K562 (cell line): ENCODE measurements around the gene OGDH. TPM values are rescaled to one million over a fixed set of nuclear protein-coding genes. Genes with fewer than 3 reads are reported as not detected.
A peak's percentile ranks its signal among the peaks of the same experiment; 100 is the strongest.

Source experiments
- ATAC-seq: fragments of 200-7000 bp; cut with Tn5 transposase; 3 replicates; pipeline ENCODE4 v1.9.1; 2020; ENCODE audit warnings: moderate library complexity
- BruUV-seq: library from RNA; stranded (reverse); fragments of 400-500 nt; replicated peaks from 2 replicates; lab custom pipeline; 2021; lab: Mats Ljungman, UMichigan
- CTCF ChIA-PET: fragments of 300-600 bp; formaldehyde crosslinking; extraction: SDS; loops from one replicate; lab custom pipeline; 2021; ENCODE audit warnings: low intra/inter-chr PET ratio; lab: Yijun Ruan, JAX
- POLR2A ChIA-PET: fragments of 300-600, 350-650 bp; sonication (Branson Sonifier 250); formaldehyde crosslinking; extraction: SDS; loops from one replicate; lab custom pipeline; 2021; ENCODE audit warnings: antibody characterized with exemption, inconsistent platforms; lab: Yijun Ruan, JAX
- DNase-seq, 4 experiments: peaks; one replicate each; pipeline versions ENCODE4 v3.0.0 to v3.0.0-alpha.2; 2011 to 2018; ENCODE audit warnings: low spot score in 3 of 4, mixed read lengths in 3 of 4; ENCODE audit errors: extremely low read depth in 1 of 4
- FAIRE-seq: peaks from 2 replicates; lab custom pipeline; 2011; peaks lifted over from hg19 to GRCh38; lab: Jason Lieb, UNC
- H2AFZ ChIP-seq: 2 replicates; pipeline ENCODE4 v1.6.0; 2011; ENCODE audit warnings: low read depth, low read length, control low read depth, inconsistent platforms
- H3K27ac ChIP-seq: fragments of 200-600 bp; 3 replicates; pipeline ENCODE4 v1.8.0; 2011; ENCODE audit warnings: low read depth, mild to moderate bottlenecking, control low read depth, inconsistent platforms, low read length, moderate library complexity, mixed read lengths; ENCODE audit errors: extremely low read depth
- H3K27me3 ChIP-seq, 2 experiments: fragments of 300-600 bp in 1 of 2; 2 replicates in 1 of 2; 3 replicates in 1 of 2; pipeline versions ENCODE4 v1.6.0 to v1.8.0; 2011; ENCODE audit warnings: inconsistent platforms in 2 of 2, low read length in 2 of 2, mild to moderate bottlenecking in 1 of 2, mixed read lengths in 1 of 2, moderate library complexity in 1 of 2; ENCODE audit not compliant: control insufficient read depth in 2 of 2, insufficient read depth in 2 of 2
- H3K36me3 ChIP-seq: fragments of 300-600 bp; 3 replicates; pipeline ENCODE4 v1.8.0; 2011; ENCODE audit warnings: mild to moderate bottlenecking, low read length, inconsistent platforms; ENCODE audit not compliant: control insufficient read depth, insufficient read depth
- H3K4me1 ChIP-seq, 2 experiments: fragments of 200-600 bp in 1 of 2; replicated peaks in 1 of 2; 2 replicates in 1 of 2; 3 replicates in 1 of 2; pipeline versions ENCODE4 v1.5.1 to v1.8.0; 2011; ENCODE audit warnings: inconsistent platforms in 2 of 2, low read length in 2 of 2, mild to moderate bottlenecking in 1 of 2, mixed read lengths in 1 of 2, moderate library complexity in 1 of 2; ENCODE audit not compliant: control insufficient read depth in 2 of 2, insufficient read depth in 2 of 2
- H3K4me2 ChIP-seq: 2 replicates; pipeline ENCODE4 v1.6.1; 2011; ENCODE audit warnings: low read length, control low read depth, inconsistent platforms, mixed read lengths; ENCODE audit not compliant: insufficient read depth
- H3K4me3 ChIP-seq: fragments of 200-600 bp; sonication (generic), shearing (Covaris generic); 2 replicates; pipeline ENCODE4 v1.5.1; 2016; ENCODE audit warnings: control low read depth, inconsistent platforms
- H3K79me2 ChIP-seq: fragments of 200-600 bp; 3 replicates; pipeline ENCODE4 v1.8.0; 2011; ENCODE audit warnings: low read length, inconsistent platforms; ENCODE audit not compliant: control insufficient read depth, insufficient read depth
- H3K9ac ChIP-seq, 2 experiments: 2 replicates each; pipeline versions ENCODE4 v1.6.0 to v1.6.1; 2011; ENCODE audit warnings: low read depth in 2 of 2, low read length in 2 of 2, control low read depth in 1 of 2, inconsistent platforms in 1 of 2, mild to moderate bottlenecking in 1 of 2, mixed read lengths in 1 of 2; ENCODE audit not compliant: insufficient read depth in 1 of 2
- H3K9me1 ChIP-seq: one replicate; pipeline ENCODE4 v1.6.0; 2011; ENCODE audit warnings: inconsistent platforms, mild to moderate bottlenecking, low read length, moderate library complexity; ENCODE audit not compliant: control insufficient read depth, insufficient read depth
- H3K9me3 ChIP-seq: replicated peaks from 2 replicates; pipeline ENCODE4 v1.5.1; 2011; ENCODE audit warnings: low read depth, low read length, inconsistent platforms; ENCODE audit not compliant: control insufficient read depth, insufficient read depth
- H4K20me1 ChIP-seq: replicated peaks from 2 replicates; pipeline ENCODE4 v1.6.1; 2011; ENCODE audit warnings: low read length, inconsistent platforms, mixed read lengths; ENCODE audit not compliant: control insufficient read depth, insufficient read depth
- BHLHE40 ChIP-seq: IDR thresholded peaks from 2 replicates; pipeline ENCODE4 v1.6.1; 2011; ENCODE audit warnings: low read length, improper control_type of control experiment
- HEY1 ChIP-seq: fragments of 250-450 bp; sonication (Bioruptor Pico); IDR thresholded peaks from 2 replicates; pipeline ENCODE4 v1.5.0; 2020; ENCODE audit warnings: mild to moderate bottlenecking, moderate library complexity, borderline replicate concordance
- ID3 ChIP-seq, 2 experiments: fragments of 250-450 bp in 1 of 2; fragments of 450-650 bp in 1 of 2; sonication (Bioruptor Pico) in 1 of 2; IDR thresholded peaks; 2 replicates each; pipeline versions ENCODE4 v1.6.1 to v1.8.0; 2016 to 2021; ENCODE audit warnings: mild to moderate bottlenecking in 2 of 2, moderate library complexity in 2 of 2, missing compliant biosample characterization in 1 of 2, missing genetic modification characterization in 1 of 2
- KLF6 ChIP-seq: fragments of 250-450 bp; sonication (Bioruptor Pico); IDR thresholded peaks from 2 replicates; pipeline ENCODE4 v1.4.0; 2020; ENCODE audit warnings: mild to moderate bottlenecking, moderate library complexity, borderline replicate concordance
- MEF2D ChIP-seq: conservative IDR thresholded peaks from 2 replicates; pipeline ENCODE4 v1.6.1; 2016; ENCODE audit warnings: low read depth, missing genetic modification characterization, missing compliant biosample characterization
- MIER1 ChIP-seq: fragments of 450-650 bp; IDR thresholded peaks from 2 replicates; pipeline ENCODE4 v1.6.1; 2016; ENCODE audit warnings: antibody characterized with exemption, mild to moderate bottlenecking, low read depth
- NFYB ChIP-seq: IDR thresholded peaks from 2 replicates; pipeline ENCODE4 v1.6.1; 2011; ENCODE audit warnings: mild to moderate bottlenecking, moderate library complexity; ENCODE audit not compliant: insufficient read length; ENCODE audit errors: extremely low read depth
- NR2C2 ChIP-seq, 2 experiments: fragments of 200-800 bp in 1 of 2; sonication (Bioruptor generic) in 1 of 2; sonication (generic) in 1 of 2; formaldehyde crosslinking in 1 of 2; IDR thresholded peaks; 2 replicates each; pipeline versions ENCODE4 v1.6.1 to v1.8.0; 2016 to 2022; ENCODE audit warnings: mild to moderate bottlenecking in 1 of 2, missing compliant biosample characterization in 1 of 2, missing genetic modification characterization in 1 of 2, missing genetic modification reagents in 1 of 2
- SETDB1 ChIP-seq: IDR thresholded peaks from one replicate; pipeline ENCODE4 v1.6.1; 2012; ENCODE audit warnings: low read length, control low read depth, inconsistent platforms
- SIRT6 ChIP-seq: IDR thresholded peaks from one replicate; pipeline ENCODE4 v1.6.1; 2012; ENCODE audit warnings: low read depth, mild to moderate bottlenecking, control low read depth, inconsistent platforms, low read length, moderate library complexity
- TAF1 ChIP-seq: IDR thresholded peaks from 2 replicates; pipeline ENCODE4 v1.6.1; 2011; ENCODE audit warnings: mild to moderate bottlenecking, low read length, moderate library complexity; ENCODE audit not compliant: insufficient read depth, control insufficient read depth, severe bottlenecking; ENCODE audit errors: extremely low read depth
- WGBS: fragments of 100-300 bp; shearing (Covaris generic); methylation state at CpG from one replicate; pipeline ENCODE4 v1.1.6; 2016; ENCODE audit warnings: low coverage, mixed read lengths; ENCODE audit not compliant: insufficient coverage; ENCODE audit errors: missing lambda C conversion rate; 5-methylcytosine and 5-hydroxymethylcytosine counted together
- in situ Hi-C: fragments of 300-500 bp; cut with MboI; formaldehyde crosslinking; loops from 4 replicates; pipeline ENCODE4 v1.15.0; 2018; ENCODE audit warnings: inconsistent platforms, mixed read lengths
- intact Hi-C: fragments of 100-400 bp; cut with micrococcal nuclease; formaldehyde crosslinking; loops from 2 replicates; pipeline ENCODE4 v1.14.2; 2022
- polyA plus RNA-seq, 8 experiments: library from polyadenylated mRNA; depleted of rRNA in 4 of 8; stranded (reverse) in 5 of 8; unstranded in 3 of 8; fragments of >200 nt; fragmentation: Nextera tagmentation in 2 of 8; fragmentation: Illumina TruSeq in 1 of 8; extraction: Ambion mirVana in 2 of 8; extraction: Trizol in 1 of 8; gene quantifications; 2 replicates each; pipeline versions ENCODE4 v1.2.1 to v1.2.3, GENCODE V29; 2011 to 2014; ENCODE audit warnings: inconsistent platforms in 1 of 8, missing spikeins in 1 of 8
- total RNA-seq, 7 experiments: library from RNA; depleted of rRNA in 6 of 7; stranded (reverse); fragments of >200 nt in 6 of 7; fragmentation: Illumina TruSeq in 2 of 7; extraction: Trizol in 2 of 7; gene quantifications; 2 replicates each; pipeline versions ENCODE4 v1.2.1 to v1.2.3, GENCODE V29; 2011 to 2021; ENCODE audit warnings: low replicate concordance in 1 of 7
- TF ChIP-seq, protein P1 (sequence below): fragments of 250-450 bp; sonication (Bioruptor Pico); IDR thresholded peaks from 2 replicates; pipeline ENCODE4 v1.9.0; 2021; ENCODE audit warnings: mild to moderate bottlenecking
- TF ChIP-seq, protein P2 (sequence below), 2 experiments: IDR thresholded peaks; 2 replicates each; pipeline ENCODE4 v1.6.1; 2012; ENCODE audit warnings: improper control_type of control experiment in 2 of 2, low read depth in 2 of 2, low read length in 2 of 2, borderline replicate concordance in 1 of 2
- TF ChIP-seq, protein P3 (sequence below): sonication (generic); formaldehyde crosslinking; IDR thresholded peaks from 2 replicates; pipeline ENCODE4 v1.8.0; 2023; ENCODE audit warnings: mild to moderate bottlenecking, missing genetic modification reagents

OGDH gene
- total and polyA plus RNA-seq, 9 of the 15 experiments (the other 6 are each of a cell fraction or from before 2014, with no cell fraction given), result 3.1 to 80.3 (median 23.5) TPM

DNA sequence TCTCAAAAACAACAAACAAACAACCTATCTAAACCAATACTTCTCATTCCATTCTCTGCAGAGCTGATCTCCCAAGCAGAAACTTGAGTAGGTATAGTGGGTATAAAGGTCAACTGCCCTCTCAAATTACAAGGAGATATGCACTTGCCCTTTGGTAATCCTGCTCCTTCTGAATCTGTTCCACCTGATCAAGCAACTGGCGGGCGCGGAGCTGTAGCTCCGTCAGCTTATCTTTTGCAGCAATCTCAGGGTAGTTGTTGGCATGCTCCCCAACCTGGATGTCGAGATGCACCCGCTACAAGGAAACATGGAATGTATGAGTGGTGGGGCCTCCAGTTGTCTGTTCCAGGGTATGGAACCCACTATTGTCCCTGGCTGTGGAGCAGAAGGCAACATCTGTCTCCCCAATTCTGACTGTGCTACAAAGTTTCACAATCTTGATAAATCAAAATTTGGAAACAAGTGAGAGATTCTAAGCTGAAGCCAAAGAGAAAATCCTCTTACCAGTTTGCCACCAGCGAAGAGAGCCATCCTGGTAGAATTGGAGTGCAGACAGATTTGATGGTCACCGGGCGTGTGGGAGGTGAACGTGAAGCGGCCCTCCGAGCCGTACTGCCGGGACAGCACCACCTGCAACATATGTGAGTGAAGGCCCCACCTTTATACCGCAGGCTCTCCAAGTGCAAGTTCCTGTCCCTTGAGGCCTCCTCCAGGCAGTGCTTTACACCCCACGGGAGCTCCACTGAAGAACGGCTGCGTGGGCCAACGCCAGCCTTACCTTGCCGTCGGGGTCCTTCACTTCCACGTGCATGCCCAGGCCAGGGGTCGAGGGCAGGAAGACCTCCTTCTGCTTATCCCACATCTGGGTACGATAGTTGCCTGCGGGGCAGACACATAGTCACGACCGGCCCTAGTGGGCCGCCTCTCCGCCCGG lies 25.2 kb upstream of the OGDH start:
- Histone ChIP-seq H4K20me1 (no peaks in the 10 kb centered on the region), H3K36me3 (peaks cover 35% of the 10 kb centered on the region; the same call in 2 of the 3 replicates), H3K9me3 (no peaks in the 10 kb centered on the region), H2AFZ (peak overlapping the region; percentile 96), H3K4me2 (peak overlapping the region; percentile 97), H3K79me2 (peaks cover 25% of the 10 kb centered on the region), H3K4me3 (peak overlapping the region; percentile 81), H3K4me1 (peaks cover 9 to 25% of the 10 kb centered on the region in 2 experiments; a peak in 4 of 5 replicates), H3K27me3 (no peaks in the 10 kb centered on the region), H3K27ac (peak overlapping the region; percentile 73), H3K9ac (peak overlapping the region; percentile 74 to 92), H3K9me1 (no peaks in the 10 kb centered on the region)
- WGBS, result 2% methylated on average over 30 of the region's 30 CpGs
- intact Hi-C loops, result loop anchor here (5.0 kb wide), 1 partner anchor 216 kb away; the partner anchor contains the start of gene PPIA
- ATAC-seq (peak; percentile 65), DNase-seq (peak in 2 of 4 experiments; percentile 16 to 56), FAIRE-seq (no peak)
- POLR2A ChIA-PET, result interaction anchor here (0.6 to 2.4 kb wide), 16 partner anchors 7 to 717 kb away, joined by 3 to 14 read pairs (median 4); partner anchors contain the start of genes DDX56, NUDCD3, OGDH and PURB
- BruUV-seq, result TSS peak; percentile 38
- in situ Hi-C loops, result no loop called here
- CTCF ChIA-PET, result no interaction called here
- TF ChIP-seq, protein P1, sequence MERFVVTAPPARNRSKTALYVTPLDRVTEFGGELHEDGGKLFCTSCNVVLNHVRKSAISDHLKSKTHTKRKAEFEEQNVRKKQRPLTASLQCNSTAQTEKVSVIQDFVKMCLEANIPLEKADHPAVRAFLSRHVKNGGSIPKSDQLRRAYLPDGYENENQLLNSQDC (CRISPR knock-in tag), result no peak
- TF ChIP-seq BHLHE40 (no peak), ID3 (CRISPR knock-in tag; IDR thresholded peaks at IDR 0.05) (no peak), ID3 (tag; IDR thresholded peaks at IDR 0.05) (peak; percentile 48; the same call in 1 of the 2 replicates), MEF2D (tag) (no peak), HEY1 (CRISPR knock-in tag) (no peak), NFYB (no peak), KLF6 (no peak), SIRT6 (no peak), SETDB1 (no peak), MIER1 (no peak), NR2C2 (CRISPR knock-in tag; IDR thresholded peaks at IDR 0.05) (peak; percentile 60; the same call in 1 of the 2 replicates), NR2C2 (tag; IDR thresholded peaks at IDR 0.05) (no peak), TAF1 (no peak)
- TF ChIP-seq, protein P2, sequence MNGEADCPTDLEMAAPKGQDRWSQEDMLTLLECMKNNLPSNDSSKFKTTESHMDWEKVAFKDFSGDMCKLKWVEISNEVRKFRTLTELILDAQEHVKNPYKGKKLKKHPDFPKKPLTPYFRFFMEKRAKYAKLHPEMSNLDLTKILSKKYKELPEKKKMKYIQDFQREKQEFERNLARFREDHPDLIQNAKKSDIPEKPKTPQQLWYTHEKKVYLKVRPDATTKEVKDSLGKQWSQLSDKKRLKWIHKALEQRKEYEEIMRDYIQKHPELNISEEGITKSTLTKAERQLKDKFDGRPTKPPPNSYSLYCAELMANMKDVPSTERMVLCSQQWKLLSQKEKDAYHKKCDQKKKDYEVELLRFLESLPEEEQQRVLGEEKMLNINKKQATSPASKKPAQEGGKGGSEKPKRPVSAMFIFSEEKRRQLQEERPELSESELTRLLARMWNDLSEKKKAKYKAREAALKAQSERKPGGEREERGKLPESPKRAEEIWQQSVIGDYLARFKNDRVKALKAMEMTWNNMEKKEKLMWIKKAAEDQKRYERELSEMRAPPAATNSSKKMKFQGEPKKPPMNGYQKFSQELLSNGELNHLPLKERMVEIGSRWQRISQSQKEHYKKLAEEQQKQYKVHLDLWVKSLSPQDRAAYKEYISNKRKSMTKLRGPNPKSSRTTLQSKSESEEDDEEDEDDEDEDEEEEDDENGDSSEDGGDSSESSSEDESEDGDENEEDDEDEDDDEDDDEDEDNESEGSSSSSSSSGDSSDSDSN (IDR thresholded peaks at IDR 0.05; ENCODE audit: borderline replicate concordance in 1 of 2, low read depth in 2 of 2, low read length in 2 of 2), result 0 out of 4 replicates have a peak, but pooled peaks of 1 of the 2 experiments have one; percentile 1
- TF ChIP-seq, protein P3, sequence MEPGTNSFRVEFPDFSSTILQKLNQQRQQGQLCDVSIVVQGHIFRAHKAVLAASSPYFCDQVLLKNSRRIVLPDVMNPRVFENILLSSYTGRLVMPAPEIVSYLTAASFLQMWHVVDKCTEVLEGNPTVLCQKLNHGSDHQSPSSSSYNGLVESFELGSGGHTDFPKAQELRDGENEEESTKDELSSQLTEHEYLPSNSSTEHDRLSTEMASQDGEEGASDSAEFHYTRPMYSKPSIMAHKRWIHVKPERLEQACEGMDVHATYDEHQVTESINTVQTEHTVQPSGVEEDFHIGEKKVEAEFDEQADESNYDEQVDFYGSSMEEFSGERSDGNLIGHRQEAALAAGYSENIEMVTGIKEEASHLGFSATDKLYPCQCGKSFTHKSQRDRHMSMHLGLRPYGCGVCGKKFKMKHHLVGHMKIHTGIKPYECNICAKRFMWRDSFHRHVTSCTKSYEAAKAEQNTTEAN, result 0 out of 2 replicates have a peak, but pooled peaks have one; percentile 38
